ENCODE results near the gene SPHK2. TPM values are rescaled to one million over a fixed set of nuclear protein-coding genes. Genes with fewer than 3 reads are reported as not detected.

The SPHK2 gene
- total RNA-seq, 4 donors from 2014 or later = 28.0 to 34.7 (median 30.1) TPM

DNA sequence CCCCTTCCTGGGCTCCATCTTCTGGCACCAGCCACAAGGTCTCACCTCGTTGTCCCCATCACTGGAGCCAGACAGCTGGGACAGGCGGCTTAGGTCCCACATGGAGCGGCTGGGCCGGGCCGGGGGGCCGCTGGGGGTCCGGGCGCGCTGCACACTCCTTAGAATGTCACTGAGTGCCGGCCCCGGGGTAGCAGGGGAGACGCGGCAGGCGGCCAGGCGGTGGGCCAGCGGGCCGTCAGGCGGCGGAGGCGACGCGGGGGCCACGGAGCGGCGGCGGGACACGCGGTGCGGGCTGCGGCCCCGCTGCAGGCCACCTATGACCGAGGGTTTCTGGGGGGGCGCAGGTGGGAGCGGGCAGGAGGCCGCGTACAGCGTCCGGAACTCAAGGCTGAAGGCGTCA is 15.9 kb upstream of the SPHK2 start:
- WGBS, 2 donors = 92 to 94% methylated on average over 39 of the region's 39 CpGs

DNA sequence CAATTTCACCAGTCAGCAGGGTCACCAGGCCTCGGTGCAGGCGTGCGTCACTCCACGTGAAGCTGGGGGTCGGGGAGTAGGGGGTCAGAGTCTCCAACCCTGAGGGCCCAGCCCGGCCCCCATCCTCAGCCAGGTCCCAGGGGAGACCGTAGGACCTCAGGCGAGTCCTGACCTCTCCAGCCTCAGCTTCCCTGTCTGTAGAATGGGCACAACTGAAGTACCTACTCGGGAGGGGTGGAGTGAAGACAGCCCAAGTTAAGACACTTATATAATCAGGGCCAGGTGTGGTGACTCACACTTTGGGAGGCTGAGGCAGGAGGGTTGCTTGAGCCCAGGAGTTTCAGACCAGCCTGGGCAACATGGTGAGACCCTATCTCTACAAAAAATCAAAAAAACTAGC is 15.5 kb upstream of the SPHK2 start:
- Histone ChIP-seq H3K27me3 (peaks cover 0 to 7% of the 10 kb centered on the region in 2 donors), H3K9me3 (no peaks in the 10 kb centered on the region), H3K4me1 (no peaks in the 10 kb centered on the region), H3K4me3 (no peak overlapping the region), H3K27ac (no peak overlapping the region), H3K36me3 (no peaks in the 10 kb centered on the region)
- no peak for TF ChIP-seq EP300 (IDR thresholded peaks at IDR 0.05)
- TF ChIP-seq, protein P1, sequence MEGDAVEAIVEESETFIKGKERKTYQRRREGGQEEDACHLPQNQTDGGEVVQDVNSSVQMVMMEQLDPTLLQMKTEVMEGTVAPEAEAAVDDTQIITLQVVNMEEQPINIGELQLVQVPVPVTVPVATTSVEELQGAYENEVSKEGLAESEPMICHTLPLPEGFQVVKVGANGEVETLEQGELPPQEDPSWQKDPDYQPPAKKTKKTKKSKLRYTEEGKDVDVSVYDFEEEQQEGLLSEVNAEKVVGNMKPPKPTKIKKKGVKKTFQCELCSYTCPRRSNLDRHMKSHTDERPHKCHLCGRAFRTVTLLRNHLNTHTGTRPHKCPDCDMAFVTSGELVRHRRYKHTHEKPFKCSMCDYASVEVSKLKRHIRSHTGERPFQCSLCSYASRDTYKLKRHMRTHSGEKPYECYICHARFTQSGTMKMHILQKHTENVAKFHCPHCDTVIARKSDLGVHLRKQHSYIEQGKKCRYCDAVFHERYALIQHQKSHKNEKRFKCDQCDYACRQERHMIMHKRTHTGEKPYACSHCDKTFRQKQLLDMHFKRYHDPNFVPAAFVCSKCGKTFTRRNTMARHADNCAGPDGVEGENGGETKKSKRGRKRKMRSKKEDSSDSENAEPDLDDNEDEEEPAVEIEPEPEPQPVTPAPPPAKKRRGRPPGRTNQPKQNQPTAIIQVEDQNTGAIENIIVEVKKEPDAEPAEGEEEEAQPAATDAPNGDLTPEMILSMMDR (IDR thresholded peaks at IDR 0.05) = no peak
- no peak for TF ChIP-seq POLR2A (IDR thresholded peaks at IDR 0.05)
- no peak for DNase-seq (ENCODE audit: low spot score in 2 of 2)
- 90 to 95% methylated on average over 9 of the region's 9 CpGs for WGBS, 2 donors

More for the DNA sequence above, 15.9 kb upstream of the SPHK2 start:
- TF ChIP-seq, protein P1 (IDR thresholded peaks at IDR 0.05) = no peak
- TF ChIP-seq POLR2A (IDR thresholded peaks at IDR 0.05) (no peak), EP300 (IDR thresholded peaks at IDR 0.05) (no peak)
- no peak for DNase-seq (ENCODE audit: low spot score in 2 of 2)
- Histone ChIP-seq H3K27me3 (peaks cover 0 to 11% of the 10 kb centered on the region in 2 donors), H3K4me1 (no peaks in the 10 kb centered on the region), H3K9me3 (no peaks in the 10 kb centered on the region), H3K27ac (no peak overlapping the region), H3K4me3 (no peak overlapping the region), H3K36me3 (no peaks in the 10 kb centered on the region)

DNA sequence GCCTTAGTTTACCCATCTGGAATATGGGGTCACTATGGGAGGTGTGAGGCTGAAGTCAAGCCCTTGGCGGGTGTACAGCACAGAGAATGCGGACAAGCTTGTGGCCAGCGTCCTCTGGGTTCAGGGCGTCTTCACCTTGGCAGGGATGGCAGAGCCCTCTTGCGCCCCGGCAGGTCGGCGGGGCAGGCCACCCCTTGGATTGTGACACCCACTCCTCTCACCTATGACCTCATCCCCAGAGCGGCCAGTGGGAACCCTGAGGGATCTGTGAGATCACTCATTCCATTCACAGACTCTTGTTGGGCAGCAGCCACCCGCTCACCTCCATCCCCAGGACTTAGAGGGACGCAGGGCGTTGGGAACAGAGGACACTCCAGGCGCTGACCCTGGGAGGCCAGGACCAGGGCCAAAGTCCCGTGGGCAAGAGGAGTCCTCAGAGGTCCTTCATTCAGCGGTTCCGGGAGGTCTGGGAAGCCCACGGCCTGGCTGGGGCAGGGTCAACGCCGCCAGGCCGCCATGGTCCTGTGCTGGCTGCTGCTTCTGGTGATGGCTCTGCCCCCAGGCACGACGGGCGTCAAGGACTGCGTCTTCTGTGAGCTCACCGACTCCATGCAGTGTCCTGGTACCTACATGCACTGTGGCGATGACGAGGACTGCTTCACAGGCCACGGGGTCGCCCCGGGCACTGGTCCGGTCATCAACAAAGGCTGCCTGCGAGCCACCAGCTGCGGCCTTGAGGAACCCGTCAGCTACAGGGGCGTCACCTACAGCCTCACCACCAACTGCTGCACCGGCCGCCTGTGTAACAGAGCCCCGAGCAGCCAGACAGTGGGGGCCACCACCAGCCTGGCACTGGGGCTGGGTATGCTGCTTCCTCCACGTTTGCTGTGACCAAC is 12.6 kb upstream of the SPHK2 start, which contains the start of gene SPACA4:
Gene SPACA4 (plus strand): TSS at position 280 of the 896 bp plus-strand sequence. CDS start 237 bp downstream, at position 517.
- H3K27me3 ChIP-seq = no peaks in the 10 kb centered on the region
- H3K4me1 ChIP-seq = no peaks in the 10 kb centered on the region
- DNase-seq (ENCODE audit: low spot score in 2 of 2) = no peak
- WGBS, 2 donors = 80 to 86% methylated on average over 16 to 39 of the region's 39 CpGs
- H3K36me3 ChIP-seq = no peaks in the 10 kb centered on the region
- no peaks in the 10 kb centered on the region for H3K9me3 ChIP-seq
- TF ChIP-seq POLR2A (IDR thresholded peaks at IDR 0.05) (no peak), EP300 (IDR thresholded peaks at IDR 0.05) (no peak)
- TF ChIP-seq, protein P1 (IDR thresholded peaks at IDR 0.05) = no peak
- no peak within 1 kb of the TSS for H3K27ac ChIP-seq
- H3K4me3 ChIP-seq = no peak within 1 kb of the TSS

DNA sequence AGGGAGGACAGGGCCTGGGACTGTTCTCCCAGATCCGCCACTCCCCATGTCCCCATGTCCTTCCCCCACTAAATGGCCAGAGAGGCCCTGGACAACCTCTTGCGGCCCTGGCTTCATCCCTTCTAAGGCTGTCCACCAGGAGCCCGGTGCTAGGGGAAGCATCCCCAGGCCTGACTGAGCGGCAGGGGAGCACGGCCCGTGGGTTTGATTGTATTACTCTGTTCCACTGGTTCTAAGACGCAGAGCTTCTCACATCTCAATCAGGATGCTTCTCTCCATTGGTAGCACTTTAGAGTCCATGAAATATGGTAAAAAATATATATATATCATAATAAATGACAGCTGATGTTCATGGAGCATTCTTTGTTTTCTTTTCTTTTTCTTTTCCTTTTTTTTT is 11.9 kb upstream of the SPHK2 start:
- Histone ChIP-seq H3K4me1 (no peaks in the 10 kb centered on the region), H3K36me3 (no peaks in the 10 kb centered on the region), H3K9me3 (no peaks in the 10 kb centered on the region), H3K4me3 (no peak overlapping the region), H3K27ac (no peak overlapping the region), H3K27me3 (no peaks in the 10 kb centered on the region)
- TF ChIP-seq EP300 (IDR thresholded peaks at IDR 0.05) (no peak), POLR2A (IDR thresholded peaks at IDR 0.05) (no peak)
- DNase-seq (ENCODE audit: low spot score in 2 of 2) = no peak
- WGBS, 2 donors = 63 to 82% methylated on average over 5 to 7 of the region's 7 CpGs

DNA sequence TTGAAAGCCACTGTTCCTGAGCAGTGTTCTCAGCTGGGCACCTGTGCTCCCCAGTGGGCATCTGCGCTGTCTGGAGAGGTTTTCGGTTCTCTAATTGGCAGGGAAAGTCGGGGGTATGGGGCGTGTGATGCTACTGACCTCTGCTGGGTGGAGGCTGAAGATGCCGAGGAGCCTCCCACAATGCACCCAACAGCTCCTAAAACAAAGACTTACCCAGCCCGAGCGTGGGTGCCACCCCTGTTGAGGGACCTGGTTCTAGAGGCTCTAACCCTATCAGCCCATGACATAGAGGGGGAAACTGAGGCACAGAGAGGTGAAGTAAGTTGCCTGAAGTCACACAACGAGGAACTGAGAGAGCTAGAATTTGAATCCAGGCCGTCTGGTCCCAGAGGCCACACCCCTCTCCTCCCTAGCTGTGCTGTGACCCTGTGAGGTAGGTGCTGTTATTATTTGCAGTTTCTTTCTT is 10.5 kb upstream of the SPHK2 start:
- H3K36me3 ChIP-seq = no peaks in the 10 kb centered on the region
- TF ChIP-seq, protein P1 (IDR thresholded peaks at IDR 0.05) = peak; percentile 8 to 40 (median 19)
- TF ChIP-seq POLR2A (IDR thresholded peaks at IDR 0.05) = no peak
- H3K4me1 ChIP-seq = no peaks in the 10 kb centered on the region
- 14% methylated on average over 4 to 8 of the region's 9 CpGs for WGBS, 2 donors
- H3K4me3 ChIP-seq = no peak overlapping the region
- H3K27ac ChIP-seq = no peak overlapping the region
- no peaks in the 10 kb centered on the region for H3K27me3 ChIP-seq
- no peak for DNase-seq (ENCODE audit: low spot score in 2 of 2)
- no peaks in the 10 kb centered on the region for H3K9me3 ChIP-seq
